SK-N-SH treated with all-trans-retinoic acid at 6 μM for 48 hours (cell line): ENCODE results near the gene BARX2.

Experiments used
- ARNTL ChIP-seq: fragments of 450-650 bp; formaldehyde crosslinking; IDR thresholded peaks from 2 replicates; pipeline ENCODE4 v1.5.0; 2020; ENCODE audit warnings: low read depth, mild to moderate bottlenecking, moderate library complexity, borderline replicate concordance
- PATZ1 ChIP-seq: fragments of 250-450 bp; sonication (Bioruptor Pico); IDR thresholded peaks from 2 replicates; pipeline ENCODE4 v1.8.0; 2020; ENCODE audit warnings: mild to moderate bottlenecking, moderate library complexity, borderline replicate concordance
- ZFP30 ChIP-seq: fragments of 450-650 bp; formaldehyde crosslinking; IDR thresholded peaks from 2 replicates; pipeline ENCODE4 v1.5.0; 2022; ENCODE audit warnings: mild to moderate bottlenecking, moderate library complexity
- ZNF70 ChIP-seq: fragments of 450-650 bp; formaldehyde crosslinking; IDR thresholded peaks from 2 replicates; pipeline ENCODE4 v1.5.0; 2020; ENCODE audit warnings: mild to moderate bottlenecking, moderate library complexity

DNA sequence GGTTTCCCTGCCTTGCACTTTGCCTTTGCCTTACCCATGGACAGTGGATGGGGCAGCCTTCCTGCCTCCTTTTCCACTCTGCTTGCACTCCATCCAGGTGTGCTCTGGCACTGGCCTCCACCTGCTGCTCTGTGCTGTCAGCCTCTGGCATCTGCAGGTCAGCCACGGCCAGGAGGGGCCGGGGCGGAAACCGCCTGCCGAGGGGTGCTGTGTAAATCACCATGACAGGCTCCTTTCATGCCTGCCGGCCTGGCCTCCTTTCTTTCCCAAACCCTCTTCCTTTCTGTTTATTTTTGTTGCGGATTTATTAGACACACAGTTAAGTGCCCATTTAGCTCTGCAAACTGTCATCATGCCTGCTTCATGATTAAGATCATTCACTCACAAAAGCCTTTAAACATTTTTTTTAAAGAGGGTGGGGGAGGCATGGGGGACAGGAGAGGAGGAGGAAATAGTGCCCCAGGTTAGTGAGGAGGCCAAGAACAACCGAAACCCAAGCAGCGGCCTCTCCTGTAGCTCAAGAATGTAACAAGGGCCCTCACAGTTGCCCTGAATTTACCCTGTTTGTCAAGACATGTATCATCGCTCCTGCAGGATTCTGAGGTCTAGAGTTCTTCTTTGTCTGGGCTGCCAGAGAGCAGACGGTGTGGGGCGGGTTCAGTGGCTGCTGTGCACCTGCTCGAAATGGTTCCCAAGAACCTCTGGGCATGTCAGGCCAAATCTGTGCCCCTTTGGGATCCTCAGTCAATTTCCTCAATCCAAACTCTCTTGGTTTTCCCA, 83.3 kb downstream of the BARX2 start:
- TF ChIP-seq ZNF70 (CRISPR knock-in tag) (no peak), PATZ1 (no peak), ARNTL (CRISPR knock-in tag) (no peak), ZFP30 (CRISPR knock-in tag) (no peak)
